Measurements from ENCODE around the gene ADPRHL1.

Gene ADPRHL1

DNA sequence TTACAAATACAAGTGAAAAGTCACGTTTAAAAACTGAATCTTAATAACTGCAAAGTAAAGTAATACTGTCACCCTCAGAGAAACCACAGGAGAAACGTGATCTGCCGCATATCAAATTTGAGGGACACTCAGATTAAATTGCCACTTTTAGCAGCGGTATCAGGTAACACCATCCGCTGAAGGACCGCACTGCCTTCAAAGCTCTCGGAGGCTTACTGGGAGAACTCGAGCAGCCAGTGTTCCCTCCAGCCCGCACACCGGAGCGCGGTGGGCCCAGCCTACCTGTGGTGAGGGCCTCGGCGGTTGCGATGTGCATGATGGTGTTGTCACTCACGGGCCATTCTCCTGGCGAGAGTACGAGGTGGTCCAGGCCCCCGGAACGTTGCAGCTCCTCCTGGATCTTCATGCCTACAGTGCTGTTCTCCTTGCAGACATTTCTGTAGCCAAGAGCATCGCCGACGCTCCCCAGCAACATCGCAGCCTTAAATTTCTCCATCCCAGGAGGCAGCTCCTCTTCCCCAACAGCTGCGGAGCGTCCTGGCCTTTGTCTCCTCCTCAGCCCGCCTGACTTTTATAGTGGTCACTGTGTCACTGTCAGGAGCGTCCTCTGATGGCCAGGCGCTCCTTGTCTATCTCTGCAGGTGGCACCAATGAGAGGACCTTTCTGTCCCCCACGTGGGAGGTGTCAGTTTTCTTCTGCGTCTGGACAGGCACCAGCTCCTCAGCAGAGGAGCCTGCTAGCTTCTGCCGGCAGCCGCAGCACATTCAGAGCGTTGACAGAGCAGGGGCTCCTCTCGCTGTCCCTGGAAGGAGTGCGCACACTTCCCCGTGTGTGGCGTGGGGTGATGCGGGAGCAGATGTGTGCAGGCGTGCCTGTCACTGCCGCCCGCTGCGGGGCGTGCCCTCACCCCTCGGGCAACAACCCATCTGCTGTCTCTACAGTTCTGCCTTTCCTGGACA is at the start of gene ADPRHL1:
Gene ADPRHL1 (minus strand): TSS at position 547 of the 960 bp plus-strand sequence. CDS start 51 bp downstream, at position 496.
- DNase-seq (ENCODE audit: low spot score): no peak

DNA sequence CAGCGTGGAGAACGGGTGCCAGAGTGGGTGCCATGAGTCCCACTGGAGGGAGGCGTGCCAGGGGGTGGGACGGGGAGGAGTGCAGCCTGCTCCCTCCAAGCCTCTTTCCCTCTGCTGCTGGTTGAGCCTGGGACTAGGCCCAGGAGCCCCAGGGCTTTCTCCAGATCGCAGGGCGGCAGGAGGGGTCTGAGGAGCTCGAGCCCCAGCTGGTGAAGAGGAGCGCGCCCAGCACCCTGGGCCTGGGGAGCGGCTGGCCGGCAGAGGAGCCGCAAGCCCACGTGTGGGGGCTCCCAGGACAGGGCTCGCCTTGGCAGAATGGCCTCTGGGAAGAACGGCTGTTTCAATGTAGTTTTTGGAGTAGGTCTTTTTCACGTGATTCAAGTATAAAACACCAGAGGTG is 49.4 kb upstream of the ADPRHL1 start:
- DNase-seq (ENCODE audit: low spot score): no peak

DNA sequence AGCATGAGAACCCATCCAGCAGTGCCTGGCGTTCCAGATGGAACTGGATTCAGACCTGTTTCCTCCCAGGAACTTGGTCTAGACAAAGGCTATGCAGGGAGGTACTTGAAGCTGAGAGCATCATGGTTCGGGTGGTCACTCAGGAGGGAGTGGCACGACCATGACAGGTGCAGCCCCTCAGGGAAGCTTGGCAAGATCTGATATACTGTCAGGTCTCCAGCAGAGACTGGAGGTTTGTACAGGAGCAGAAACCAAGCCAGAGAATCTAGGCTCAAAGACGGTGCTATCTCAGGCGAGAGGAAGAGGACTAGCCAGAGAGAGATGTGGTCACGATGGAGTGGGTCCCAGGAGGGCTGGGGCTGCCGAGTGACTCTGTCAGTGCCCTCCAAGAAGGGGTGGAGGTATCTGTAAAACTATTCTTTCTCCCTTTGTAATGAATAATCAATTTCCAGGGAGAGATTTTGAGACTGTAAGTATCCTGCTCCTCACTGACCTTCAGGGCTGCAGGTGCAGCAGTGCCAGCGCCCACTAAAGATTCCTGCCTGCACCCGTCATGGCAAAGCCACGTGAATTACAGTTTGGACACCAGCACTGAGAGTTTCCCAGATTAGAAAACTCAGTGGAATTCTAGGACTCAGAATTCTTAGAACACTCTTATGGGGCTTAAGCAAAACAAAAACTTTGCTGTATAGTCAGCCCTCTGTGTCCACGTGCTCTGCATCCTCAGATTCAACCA is 47.4 kb upstream of the ADPRHL1 start:
- DNase-seq (ENCODE audit: low spot score): no peak

DNA sequence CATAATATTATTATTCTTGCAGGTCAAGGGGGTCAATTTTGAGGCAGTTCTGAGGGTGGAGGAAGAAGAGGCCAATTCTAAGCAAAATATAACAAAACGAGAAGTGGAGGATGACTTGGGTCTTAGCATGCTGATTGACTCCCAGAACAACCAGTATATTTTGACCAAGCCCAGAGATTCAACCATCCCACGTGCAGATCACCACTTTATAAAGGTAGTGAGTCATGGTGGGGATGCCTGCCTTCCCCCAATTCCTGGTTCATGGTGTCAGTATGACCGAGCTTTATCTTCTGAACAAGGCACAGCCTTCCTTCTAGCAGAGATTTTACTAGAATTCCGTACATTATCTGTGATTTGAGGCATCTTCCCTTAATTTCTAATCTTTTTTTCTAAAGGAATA is 46.6 kb upstream of the ADPRHL1 start:
- DNase-seq (ENCODE audit: low spot score): no peak

DNA sequence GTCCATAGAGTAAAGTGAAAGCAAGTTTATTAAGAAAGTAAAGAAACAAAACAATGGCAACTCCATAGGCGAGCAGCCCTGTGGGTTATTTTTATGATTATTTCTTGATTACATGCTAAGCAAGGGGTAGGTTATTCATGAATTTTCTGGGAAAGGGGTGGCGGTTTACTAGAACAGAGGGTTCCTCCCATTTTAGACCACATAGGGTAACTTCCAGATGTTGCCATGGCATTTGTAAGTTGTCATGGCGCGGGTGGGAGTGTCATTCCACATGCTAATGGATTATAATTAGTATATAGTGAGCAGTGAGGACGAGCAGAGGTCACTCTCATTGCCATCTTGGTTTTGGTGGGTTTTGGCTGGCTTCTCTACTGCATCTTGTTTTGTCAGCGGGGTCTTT is 45.6 kb upstream of the ADPRHL1 start:
- no peak for DNase-seq (ENCODE audit: low spot score)

GRCh38 chr13:113497217-113497616 is 43.9 kb upstream of the ADPRHL1 start:
- no peak for DNase-seq (ENCODE audit: low spot score)

GRCh38 chr13:113495494-113496210 is 42.4 kb upstream of the ADPRHL1 start:
- DNase-seq (ENCODE audit: low spot score): no peak

DNA sequence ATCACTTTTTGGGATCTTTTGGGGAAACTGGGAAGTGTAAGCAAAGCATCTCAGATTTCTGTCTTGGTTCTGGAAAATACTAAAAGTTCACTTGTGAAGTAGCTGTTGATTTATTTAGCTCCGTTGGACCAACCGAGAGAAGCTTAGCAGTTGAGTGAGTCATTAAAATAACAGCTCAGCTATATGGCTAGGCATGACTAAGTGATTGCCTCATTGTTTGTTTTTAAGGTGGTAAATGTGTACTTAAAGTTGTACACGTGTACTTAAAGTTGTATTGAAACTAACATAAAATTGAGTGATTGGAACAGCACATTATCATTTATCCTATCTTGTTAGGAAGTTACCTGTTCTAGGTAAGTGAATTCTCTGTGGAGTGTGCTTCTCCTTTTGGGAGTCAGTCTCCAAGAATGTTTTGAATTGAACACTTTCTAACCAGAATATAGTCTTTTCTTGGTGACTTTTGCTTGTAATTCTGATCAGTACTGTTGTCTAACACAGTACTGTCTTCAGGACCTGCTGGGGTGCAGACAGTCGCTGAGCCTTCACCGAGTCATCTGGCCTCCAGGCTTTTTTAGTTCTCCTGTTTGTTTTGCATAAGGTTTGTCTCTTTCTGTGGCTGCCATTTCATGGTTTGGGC is 40.1 kb upstream of the ADPRHL1 start:
- peak; percentile 95 for DNase-seq (ENCODE audit: low spot score)

DNA sequence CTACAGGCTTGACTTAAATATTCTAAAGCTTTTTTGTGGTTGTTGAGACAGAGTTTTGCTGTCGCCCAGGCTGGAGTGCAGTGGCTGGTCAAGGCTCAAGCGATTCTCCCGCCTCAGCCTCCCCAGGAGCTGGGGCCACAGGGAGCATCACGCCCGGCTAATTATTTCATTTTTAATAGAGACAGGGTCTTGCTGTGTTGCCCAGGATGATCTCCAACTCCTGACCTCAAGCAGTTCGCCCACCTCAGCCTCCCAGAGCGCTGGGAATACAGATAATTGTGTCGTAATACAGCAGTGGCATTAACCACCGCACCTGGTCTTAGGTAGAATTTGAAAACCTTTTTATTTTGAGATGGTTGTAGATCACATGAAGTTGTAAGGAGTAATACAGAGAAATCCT is 38.7 kb upstream of the ADPRHL1 start:
- no peak for DNase-seq (ENCODE audit: low spot score)

GRCh38 chr13:113491418-113491883 is 38.2 kb upstream of the ADPRHL1 start:
- DNase-seq (ENCODE audit: low spot score): peak; percentile 64

DNA sequence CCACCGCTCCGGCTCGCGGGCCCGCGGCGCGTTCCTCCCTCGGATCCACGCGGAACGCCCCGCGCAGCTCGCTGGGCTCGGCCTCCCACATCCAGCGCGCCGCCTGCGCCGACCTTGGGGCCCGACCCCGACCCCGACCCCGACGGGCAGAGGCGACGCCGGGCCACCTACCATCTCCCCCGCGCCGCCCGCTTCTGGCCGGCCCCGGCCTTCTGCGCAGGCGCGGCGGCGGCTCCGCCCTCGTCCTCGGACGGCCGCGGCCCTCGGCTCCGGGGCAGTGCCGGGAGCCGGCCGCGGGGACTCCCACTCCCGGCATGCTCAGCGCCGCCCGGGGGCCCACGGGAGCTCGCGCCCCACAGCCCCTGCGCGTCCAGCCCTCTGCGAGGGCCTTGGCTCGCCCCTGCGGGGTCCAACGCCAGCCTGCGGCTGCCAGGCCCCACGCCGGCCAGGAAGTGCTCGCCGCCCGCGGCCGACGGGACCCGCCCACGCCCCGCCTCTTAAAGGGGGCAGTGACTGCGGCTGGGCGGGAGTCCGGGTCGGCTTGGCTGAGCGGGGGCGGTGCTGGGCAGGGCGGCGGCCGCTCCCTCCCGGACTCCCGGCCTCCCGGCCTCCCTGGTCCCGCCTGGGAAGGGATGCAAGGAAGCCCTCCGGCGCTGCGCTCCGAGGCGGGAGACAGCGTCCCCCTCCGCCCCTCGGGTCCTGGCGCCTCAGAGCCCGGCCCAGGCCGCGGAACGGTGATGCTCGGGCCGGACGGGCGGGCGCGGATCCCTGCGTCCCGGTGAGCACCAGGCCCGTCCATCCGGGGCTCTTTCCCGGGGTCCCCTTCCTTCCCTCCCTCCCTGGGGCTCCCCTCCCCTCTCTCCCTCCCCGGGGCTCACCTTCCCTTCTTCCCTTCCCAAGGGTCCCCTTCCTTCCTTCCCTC is 37.5 kb upstream of the ADPRHL1 start, which contains the start of gene DCUN1D2:
Gene DCUN1D2 (minus strand): TSS at position 216 of the 922 bp plus-strand sequence. CDS start 42 bp downstream, at position 174.
- peak; percentile 94 for DNase-seq (ENCODE audit: low spot score)

DNA sequence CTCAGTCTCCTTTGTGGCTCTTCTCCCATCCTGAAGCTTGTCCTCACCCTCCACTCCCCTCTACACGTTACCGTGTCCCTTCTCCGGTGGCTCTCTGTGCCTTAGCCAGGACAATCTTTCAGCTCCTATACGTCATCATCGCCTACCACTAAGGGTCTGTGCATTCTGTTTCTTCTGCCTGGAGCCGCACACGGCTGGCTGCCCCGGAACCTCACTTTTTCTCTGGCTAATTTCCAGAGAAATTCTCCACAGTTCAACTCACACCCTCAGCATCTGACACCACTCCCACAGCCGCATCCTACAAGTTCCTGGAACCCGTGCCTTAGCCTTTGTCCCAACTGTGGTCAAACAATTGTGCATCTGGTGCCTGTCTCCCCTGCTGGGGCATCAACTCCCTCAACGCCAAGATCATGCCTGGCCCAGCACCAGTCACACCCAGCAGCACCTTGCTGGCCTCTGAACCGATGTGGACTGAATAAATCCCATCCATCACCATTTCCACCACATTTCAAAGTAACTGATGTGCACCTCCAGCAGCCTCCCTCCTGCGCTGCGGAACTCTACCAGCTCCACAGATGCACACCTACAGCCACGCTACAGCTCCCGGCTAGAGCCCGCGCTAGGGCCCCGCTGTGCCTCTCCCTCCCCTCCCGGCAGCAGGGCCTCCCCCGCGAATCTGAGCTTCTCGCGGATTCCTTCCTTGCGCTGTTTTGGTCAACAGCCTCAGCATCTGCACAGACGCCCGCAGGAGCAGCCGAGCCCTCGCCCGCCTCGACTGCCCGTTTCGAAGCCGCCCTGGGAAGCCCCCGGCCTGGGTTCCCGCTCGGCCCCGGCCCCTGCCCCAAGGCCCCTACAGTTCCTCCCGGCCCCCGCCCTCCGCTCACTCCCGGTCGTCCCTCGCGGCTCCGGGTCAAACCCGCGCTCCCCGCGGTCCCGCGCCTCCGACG is 36.5 kb upstream of the ADPRHL1 start:
- peak; percentile 60 for DNase-seq (ENCODE audit: low spot score)

- no peak for DNase-seq (ENCODE audit: low spot score)
These were observed 35.9 kb upstream of the ADPRHL1 start for GRCh38 chr13:113489171-113489548.

DNA sequence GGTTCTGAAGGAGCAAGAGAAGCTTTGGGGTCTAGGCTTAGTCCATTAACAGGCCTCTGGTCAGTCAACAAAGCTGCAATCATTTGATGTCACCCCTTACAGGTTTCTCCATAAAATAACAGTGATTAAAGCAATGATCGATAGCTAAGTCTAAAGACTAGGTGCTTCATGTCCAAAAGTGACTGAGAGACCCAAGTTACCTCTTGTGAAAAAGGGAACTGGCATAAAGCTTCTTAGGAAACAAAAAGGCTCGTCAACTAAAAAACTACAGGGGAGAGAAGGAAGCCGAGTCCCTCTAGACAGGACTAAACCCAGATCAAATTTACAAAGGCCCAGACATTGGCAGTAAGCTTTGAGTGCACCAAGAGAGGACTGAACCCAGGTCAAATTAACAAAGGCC is 35.0 kb upstream of the ADPRHL1 start:
- DNase-seq (ENCODE audit: low spot score): no peak

DNA sequence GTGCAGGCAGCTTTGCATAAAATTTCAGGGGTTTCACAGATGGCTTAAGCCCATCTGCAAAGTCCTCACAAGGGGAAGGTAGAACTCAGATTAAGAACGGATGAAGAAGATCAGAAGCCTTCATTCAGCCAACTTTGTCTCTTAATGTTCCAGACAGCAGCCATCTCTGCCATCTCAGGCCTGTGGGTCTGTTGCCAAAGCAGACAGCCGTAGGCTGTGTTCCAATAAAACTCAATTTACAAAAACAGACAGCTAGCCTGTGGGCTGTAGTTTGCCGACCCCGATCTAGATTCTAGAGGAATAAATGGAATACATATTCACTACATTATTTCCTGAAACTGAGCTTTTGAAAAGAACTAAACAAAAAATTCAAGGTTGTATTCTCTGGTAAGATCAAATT is 33.4 kb upstream of the ADPRHL1 start:
- DNase-seq (ENCODE audit: low spot score): no peak

DNA sequence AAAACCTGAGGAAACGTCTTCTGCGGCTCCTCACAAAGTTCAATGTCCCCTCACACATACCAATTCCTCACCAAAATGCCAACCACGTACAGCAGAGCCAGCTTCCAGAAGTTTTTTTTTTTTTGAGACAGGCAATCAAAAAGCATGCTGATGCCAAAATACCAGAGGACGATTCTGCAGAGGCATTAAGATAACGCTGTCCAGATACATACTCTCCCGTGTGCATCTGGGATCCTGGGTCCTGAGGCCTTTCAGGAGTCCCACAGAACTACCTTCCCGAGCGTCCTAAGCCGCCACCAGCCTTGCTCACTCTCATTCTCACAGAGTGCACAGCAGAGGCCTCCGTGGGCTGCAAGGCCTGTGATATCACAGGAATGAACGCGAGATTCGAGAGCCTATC is 32.3 kb upstream of the ADPRHL1 start:
- DNase-seq (ENCODE audit: low spot score): no peak

GRCh38 chr13:113483504-113484293 is 30.4 kb upstream of the ADPRHL1 start:
- DNase-seq (ENCODE audit: low spot score): no peak

GRCh38 chr13:113483081-113483480 is 29.8 kb upstream of the ADPRHL1 start:
- no peak for DNase-seq (ENCODE audit: low spot score)

DNA sequence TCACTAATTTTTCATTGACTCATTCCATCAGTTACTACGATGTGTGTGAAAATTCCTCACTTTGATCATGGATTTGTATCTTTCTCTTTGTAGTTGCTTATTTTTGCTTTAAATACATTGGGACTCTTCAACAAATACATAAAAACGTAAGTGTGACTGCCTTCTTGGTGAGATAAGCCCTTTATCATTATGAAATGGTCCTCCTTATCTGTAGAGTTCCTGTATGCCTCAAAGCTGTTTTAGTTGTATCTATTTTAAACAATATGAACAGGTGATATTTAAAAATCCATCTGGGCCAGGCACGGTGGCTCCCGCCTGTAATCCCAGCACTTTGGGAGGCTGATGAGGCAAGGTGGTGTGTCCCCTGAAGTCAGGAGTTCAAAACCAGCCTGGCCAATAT is 25.9 kb upstream of the ADPRHL1 start:
- no peak for DNase-seq (ENCODE audit: low spot score)
